NCI-H1105 treated with DMSO at 0.1 percent for 48 hours (cell line): ENCODE results near the gene ZNF615.
"Not testable (repeated sequence)": the region's sequence is repeated elsewhere in the genome, so short reads cannot be mapped to it uniquely, and the experiment has no call there.

ENCODE experiments used
- DNase-seq: peaks from one replicate; lab custom pipeline; 2025; lab: John Stamatoyannopoulos, UW

The ZNF615 gene

DNA sequence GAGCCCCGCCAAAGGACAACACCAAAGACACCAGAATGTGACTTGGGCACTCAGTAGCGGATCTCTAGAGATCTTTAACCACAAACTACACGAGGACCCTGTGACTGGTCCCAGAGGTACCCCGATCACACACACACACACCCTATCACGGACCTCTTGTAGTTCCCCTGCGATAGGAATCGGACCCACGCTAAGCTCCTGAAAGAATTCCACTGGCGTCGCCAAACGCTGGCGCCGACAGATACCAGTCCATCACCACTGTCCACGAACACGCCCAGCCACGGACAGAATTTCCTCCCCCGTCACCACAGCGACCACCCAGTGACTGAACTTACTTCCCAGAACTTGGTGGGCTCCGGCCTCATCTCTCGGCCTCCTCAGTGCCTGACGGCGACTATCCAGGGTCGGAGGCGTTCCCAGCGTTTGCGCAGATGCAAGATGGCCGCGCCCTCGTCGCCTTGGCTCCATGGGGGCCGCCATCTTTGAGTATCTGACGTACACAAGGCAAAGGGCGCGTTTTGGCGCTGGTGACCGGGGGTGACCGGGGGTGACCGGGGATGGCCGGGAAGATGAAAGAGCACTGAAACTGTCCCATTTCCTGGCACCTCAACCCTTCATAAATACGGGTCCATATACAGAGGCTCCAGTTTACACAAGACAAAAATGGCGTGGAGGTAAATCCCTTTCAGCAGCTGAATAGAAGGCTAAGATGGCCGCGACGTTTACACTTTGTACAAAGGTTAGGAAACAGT lies at the start of gene ZNF615:
Gene ZNF615 (minus strand): TSS at position 406 of the 752 bp plus-strand sequence. CDS start 4,500 bp downstream, outside the sequence.
- DNase-seq: peak; percentile 91

DNA sequence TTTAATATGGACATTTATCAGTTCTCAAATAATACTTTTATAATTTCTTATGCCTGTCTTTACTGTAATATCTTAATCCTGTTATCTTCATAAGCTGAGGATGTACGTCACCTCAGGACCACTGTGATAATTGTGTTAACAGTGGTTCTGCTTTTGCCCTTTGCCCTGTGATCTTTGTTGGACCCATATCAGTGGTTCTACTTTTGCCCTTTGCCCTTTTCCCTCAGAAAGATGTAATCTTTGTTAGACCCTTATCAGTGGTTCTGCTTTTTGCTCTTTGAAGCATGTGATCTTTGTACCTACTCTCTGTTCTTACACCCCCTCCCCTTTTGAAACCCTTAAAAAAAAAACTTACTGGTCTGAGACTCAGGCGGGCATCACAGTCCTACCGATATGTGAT lies 48.5 kb upstream of the ZNF615 start:
- DNase-seq: not testable (repeated sequence)

DNA sequence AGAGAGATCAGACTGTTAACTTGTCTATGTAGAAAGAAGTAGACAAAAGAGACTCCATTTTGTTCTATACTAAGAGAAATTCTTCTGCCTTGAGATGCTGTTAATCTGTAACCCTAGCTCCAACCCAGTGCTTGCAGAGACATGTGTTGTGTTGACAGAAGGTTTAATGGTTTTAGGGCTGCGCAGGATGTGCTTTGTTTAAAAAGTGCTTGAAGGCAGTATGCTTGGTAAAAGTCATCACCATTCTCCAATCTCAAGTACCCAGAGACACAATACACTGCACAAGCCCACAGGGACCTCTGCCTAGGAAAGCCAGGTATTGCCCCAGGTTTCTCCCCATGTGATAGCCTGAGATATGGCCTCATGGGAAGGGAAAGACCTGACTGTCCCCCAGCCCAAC lies 43.7 kb upstream of the ZNF615 start:
- DNase-seq: not testable (repeated sequence)

DNA sequence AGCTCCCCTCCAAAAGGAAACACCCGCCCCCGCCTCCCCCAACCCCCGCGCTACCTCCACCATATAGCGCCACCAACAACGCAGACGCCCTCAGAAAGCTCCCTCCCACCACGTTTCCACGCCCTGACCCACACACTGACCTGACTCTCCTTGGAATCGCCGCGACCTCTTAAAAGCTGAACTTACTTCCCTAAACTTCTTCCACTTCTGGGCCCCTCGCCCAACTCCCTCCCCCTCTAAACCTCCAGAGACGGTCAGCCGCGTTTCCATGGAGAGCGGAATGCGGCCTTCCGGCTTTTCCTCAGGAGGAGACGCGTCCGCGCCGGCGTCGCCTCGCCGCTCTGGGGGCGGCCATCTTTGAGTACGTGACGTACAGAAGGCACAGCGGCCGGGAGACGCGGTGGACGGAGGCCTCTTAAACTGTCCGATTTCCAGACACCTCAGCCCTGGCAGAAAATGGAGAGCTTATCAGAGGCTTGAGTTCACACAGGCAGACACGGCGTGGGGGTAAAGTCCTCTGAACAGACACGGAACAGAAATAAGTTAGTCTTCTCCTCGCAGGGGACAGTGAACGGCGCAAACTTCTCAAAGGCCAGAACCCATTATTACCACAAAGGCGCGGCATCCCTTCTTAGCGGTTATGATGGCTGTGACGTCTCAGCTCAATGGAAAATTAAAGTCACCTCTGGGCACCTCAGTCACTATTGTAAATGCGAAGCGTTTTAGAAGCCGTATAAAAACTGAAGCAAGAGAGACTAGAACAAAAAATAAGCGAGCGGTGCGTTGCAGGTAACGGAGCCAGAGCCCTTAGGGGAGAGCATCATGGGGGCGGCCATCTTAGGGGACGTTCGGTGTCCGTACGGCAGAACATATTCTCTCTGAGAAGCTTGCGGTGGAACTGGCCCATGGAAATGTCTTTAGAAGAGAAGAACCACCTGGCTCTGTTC lies 40.8 kb upstream of the ZNF615 start, which contains the start of gene ZNF432:
Gene ZNF432 (minus strand): TSS at position 284 of the 947 bp plus-strand sequence. CDS start 1,970 bp downstream, outside the sequence.
- DNase-seq: peak; percentile 94

DNA sequence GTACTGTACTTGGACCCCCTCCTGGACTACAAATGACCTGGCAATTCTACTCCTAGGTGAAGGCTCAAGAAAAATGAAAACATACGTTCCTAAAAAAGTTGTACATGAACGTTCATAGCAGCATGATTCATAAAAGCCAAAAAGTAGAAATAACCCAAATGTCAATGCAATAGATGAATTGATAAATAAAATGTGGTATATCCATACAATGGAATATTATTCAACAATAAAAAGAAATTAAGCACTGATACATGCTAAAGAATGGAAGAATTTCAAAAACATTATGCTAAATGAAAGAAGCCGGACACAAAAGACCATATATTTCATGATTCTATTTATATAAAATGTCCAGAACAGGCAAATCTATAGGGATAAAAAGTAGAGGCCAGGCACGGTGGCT lies 31.2 kb upstream of the ZNF615 start:
- DNase-seq: no peak

DNA sequence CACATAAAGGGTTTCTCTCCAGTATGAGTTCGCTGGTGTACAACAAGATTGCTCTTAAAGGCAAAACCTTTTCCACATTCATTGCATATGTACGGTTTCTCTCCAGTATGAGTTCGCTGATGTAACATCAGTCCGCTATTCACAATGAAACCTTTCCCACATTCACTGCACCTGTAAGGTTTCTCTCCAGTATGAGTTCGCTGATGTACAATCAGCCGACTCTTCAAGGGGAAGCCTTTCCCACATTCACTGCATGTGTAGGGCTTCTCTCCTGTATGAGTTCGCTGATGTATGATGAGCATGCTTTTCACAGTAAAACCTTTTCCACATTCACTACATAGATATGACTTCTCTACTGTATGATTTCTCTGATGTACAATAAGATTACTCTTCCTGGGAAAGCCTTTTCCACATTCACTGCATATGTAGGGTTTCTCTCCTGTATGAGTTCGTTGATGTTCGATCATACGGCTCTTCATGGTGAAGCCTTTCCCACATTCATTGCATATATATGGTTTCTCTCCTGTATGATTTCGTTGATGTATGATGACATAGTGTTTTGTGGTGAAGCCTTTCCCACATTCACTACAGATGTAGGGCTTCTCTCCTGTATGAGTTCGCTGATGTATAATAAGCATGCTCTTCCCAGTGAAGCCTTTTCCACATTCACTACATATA lies 26.2 kb upstream of the ZNF615 start:
- no peak for DNase-seq

DNA sequence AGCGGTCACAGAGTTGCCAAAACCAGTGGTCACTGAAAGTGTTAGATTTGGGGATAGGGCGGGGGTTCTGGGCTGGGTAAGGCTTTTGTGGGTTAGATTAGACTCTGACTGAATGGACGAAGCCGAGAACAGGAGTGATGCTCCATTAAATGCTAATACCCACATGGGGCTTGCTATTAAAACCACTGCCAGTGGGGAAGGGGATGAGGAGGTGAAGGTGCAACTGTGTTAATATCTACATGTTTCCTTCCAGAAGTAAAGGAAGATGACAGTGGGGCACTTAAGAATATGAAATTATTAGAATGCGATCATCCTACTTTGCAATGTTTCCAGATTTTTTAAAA lies 20.7 kb upstream of the ZNF615 start:
- DNase-seq: no peak

DNA sequence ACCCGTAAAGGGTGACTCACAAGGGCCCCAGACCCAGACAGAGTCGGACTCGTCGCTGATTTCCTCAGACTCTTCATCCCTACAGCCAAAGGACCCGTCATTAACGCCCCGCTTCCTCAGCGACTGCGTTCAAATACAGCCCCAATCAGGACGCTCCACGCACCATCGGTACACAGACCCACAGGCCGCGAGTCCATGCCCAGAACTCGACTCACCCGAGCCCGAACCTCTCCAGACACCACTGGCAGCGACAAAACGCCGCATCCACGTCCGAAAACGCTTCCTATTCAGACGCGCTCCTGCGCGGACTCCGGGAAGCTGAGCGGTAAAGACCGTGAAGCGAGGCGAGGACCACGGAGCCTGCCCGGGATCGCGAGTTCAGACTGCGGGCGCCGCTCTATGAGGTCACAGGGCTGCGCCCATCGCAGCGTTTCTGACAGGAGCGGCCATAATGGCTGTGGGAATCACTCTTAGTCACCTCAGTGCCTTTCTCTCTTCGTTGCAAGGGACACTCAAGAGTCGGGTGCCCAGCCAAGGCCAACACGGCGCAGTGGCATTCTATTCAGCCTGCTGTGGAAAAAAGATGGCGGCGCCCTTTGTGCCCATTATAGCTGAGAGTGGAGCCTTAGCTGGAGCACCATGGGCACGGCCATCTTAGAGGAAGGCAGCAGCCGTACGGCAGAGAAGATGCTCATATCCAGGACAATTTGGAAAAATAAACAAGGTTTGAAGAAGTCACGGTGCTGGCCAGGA lies 20.2 kb upstream of the ZNF615 start, which contains the start of gene ZNF614:
Gene ZNF614 (minus strand): TSS at position 353 of the 753 bp plus-strand sequence. CDS start 2,634 bp downstream, outside the sequence.
- peak; percentile 95 for DNase-seq

DNA sequence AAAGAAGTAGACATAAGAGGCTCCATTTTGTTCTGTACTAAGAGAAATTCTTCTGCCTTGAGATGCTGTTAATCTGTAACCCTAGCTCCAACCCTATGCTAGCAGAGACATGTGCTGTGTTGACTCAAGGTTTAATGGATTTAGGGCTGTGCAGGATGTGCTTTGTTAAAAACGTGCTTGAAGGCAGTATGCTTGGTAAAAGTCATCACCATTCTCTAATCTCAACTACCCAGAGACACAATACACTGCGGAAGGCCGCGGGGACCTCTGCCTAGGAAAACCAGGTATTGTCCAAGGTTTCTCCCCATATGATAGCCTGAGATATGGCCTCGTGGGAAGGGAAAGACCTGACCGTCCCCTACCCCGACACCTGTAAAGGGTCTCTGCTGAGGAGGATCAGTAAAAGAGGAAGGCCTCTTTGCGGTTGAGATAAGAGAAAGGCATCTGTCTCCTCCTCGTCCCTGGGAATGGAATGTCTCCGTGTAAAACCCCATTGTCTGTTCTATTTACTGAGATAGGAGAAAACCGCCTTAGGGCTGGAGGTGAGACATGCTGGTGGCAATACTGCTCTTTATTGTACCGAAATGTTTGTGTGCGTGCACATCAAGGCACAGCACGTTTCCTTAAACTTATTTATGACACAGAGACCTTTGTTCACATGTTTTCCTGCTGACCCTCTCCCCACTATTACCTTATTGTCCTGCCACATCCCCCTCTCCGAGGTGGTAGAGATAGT lies 18.4 kb upstream of the ZNF615 start:
- DNase-seq: not testable (repeated sequence)

DNA sequence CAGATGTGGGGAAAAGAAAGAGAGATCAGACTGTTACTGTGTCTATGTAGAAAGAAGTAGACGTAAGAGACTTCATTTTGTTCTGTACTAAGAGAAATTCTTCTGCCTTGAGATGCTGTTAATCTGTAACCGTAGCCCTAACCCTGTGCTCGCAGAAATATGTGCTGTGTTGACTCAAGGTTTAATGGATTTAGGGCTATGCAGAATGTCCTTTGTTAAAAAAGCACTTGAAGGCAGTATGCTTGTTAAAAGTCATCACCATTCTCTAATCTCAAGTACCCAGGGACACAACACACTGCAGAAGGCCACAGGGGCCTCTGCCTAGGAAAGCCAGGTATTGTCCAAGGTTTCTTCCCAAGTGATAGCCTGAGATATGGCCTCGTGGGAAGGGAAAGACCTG lies 16.5 kb upstream of the ZNF615 start:
- not testable (repeated sequence) for DNase-seq

DNA sequence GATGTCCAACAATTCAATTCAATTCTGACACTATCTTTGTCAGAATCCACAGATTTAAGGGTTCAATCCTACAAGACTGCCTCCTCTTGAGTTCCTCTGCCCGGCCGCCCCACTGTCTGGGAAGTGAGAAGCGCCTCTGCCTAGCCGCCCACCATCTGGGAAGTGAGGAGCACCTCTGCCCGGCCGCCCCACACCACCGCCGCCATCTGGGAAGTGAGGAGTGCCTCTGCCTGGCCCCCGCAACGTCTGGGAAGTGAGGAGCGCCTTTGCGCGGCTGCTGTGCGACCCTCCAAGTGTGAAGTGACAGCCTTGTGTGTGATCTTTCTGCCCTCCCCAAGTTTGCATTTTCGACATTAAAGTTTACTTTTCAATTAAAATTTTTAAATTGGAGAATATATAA lies 14.2 kb upstream of the ZNF615 start:
- DNase-seq: no peak

DNA sequence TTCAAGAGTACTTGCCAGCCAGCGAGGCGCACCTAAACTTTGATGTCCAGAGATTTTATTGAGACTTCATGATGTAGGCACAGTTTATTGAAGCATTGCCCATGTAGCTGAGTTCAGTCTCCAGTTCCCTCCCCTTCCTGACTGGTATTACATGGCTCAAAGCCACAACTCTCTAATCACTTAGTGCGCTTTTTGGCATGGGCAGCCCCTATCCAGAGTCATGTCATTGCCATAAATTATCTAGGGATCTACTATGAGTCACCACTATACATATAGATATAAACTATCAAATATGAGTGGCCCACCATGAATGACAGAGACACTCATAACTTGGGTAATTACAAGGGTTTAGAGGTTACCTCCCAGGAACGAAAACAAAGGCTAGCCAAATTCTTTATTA lies 12.5 kb upstream of the ZNF615 start:
- DNase-seq: no peak

DNA sequence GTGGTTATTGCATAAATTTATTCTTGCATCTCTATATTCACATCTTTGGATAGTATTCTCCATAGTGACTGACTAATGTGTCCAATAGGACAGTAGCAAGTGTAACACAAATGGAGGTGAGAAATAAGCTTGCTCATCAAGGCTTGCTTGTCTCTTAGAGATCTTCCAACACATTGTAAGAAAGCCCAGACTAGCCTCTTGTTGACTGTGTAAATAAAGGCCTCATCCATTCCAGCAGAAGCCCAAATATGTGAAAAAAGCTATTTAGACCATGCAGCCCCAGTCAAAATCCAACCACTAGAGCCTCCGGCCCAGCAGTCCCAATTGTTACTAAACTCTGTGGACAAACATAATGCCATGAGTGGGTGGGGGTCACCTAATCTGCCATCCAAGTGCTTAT lies 2.7 kb upstream of the ZNF615 start:
- DNase-seq: no peak

DNA sequence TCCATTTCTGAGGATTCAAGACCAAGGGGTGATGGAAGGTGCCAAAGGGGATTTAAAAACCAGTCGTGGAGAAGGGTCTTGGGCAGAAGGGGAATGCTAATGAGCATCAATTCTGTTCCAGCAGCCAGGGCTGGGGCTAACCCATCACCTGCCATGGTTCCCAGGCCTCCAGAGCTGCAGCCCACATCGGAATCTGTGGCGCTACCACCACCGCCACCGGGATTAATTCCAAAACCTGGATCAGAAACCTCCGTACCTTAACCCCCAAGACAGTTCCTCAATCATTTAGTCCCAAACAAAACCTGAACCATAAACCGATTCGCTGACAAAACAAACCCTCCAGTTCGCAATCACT lies 583 bp downstream of the ZNF615 start:
- DNase-seq: no peak

DNA sequence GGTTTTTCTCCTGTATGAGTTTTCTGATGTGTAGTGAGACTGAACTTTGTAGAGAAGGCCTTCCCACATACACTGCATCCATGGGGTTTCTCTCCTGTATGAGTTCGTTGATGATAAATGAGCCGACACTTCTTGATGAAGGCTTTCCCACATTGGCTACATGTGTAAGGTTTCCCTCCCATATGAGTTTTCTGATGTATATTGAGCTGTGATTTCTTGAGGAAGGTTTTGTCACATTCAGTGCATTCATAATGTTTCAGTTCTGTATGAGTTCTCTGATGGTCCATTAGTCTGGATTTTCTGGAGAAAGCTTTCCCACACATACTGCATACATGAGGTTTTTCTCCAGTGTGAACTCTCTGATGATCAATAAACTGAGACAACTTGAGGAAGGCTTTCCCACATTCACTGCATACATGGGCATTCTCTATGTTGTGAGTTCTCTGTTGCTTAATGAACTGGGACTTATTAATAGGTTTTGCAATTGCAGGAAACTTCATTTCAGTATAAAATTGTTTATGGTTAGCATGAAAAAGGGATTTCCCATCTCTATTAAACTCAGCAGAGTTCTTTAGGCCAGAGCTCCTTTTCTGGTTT lies 13.9 kb downstream of the ZNF615 start:
- no peak for DNase-seq

DNA sequence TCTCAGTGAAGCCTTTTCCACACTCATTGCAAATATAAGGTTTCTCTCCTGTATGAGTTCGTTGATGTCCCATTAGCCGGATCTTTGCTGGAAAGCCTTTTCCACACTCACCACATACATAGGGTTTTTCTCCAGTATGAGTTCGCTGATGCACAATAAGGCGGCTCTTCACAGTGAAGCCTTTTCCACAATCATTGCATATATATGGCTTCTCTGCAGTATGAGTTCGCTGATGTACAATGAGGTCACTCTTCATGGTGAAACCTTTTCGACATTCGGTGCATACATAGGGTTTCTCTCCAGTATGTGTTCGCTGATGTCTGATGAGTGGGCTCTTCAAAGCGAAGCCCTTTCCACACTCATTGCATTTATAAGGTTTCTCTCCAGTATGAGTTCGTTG lies 14.6 kb downstream of the ZNF615 start:
- DNase-seq: no peak

DNA sequence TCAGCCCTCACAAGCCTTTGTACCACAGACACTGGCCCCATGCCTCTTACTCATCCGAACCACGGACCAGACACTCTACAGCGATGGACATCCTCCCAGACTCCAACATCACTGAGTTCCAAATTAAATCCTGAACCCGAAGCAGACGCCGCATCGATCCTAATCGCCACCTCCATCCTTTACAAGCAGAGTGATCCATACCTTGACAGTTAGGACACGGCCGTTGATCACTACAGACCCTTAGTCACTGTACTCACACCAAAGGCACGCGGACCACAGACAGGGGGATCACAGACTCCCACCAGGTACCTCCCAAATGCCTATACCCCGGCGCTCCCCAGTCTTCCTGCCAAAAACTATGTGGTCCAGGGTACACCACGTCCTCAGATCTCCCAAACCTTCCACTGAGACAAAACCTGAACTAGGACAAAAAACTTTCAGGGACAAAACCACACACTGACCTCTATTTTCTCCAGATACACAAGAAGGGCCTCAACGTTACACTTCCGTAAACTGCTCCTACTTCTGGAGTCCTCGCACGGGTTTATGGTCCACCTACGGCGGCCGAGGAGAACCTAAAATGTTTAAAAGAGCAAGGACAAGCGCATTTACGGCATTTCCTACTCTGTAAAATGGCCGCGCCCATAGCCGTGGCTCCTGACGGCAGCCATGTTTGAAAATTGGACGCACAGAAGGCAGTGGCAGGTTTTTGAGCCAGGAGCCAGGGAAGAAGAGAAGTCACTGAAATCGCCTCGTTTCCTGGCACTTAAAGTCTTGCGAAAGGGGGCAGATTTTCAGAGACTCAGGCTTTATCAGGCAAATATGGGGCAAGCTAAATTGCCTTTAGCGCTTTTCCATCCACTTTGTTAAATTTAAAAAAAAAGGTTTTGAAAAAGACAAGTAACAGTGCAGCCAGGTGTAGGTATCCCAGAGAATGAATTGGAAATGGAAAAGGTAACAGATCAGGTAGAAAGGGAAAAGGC lies 21.4 kb downstream of the ZNF615 start, which contains the start of gene ZNF350:
Gene ZNF350 (minus strand): TSS at position 532 of the 983 bp plus-strand sequence. CDS start 12,480 bp downstream, outside the sequence.
- peak; percentile 96 for DNase-seq

DNA sequence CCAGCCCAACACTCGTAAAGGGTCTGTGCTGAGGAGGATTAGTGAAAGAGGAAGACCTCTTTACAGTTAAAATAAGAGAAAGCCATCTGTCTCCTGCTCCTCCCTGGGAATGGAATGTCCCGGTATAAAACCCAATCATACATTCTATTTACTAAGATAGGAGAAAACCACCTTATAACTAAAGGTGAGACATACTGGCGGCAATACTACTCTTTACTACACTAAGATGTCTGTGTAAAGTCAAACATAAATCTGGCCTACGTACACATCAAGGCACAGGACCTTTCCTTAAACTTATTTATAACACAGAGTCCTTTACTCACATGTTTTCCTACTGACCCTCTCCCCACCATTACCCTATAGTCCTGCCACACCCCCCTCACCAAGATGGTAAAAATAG lies 24.6 kb downstream of the ZNF615 start:
- no peak for DNase-seq

DNA sequence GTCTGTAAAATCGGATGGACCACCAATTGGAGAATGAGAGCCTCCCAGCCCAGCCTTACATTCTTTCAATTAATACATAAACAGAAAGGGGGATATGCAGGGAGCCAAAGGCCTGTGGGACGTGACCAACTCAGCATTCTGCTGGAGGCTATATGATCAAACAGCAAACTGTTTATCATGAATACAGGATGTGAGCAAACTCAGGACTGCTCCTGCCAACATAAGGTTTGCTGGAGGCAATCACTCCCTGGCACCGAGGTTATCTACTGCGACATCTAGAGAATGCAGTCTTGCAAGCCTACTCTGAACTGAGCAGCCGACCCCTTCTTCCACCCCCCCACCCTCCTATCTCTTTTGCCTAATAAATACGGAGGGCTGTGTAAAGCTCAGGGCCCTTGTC lies 27.1 kb downstream of the ZNF615 start:
- not testable (repeated sequence) for DNase-seq
